Amniotic stem cell (primary cell): ENCODE results near the gene TAB2.

Experiments used
- DNase-seq: peaks from one replicate; lab custom pipeline; 2025; lab: John Stamatoyannopoulos, UW

TAB2 gene

GRCh38 chr6:149414821-149415220, 97.3 kb downstream of the TAB2 start:
- no peak for DNase-seq

GRCh38 chr6:149419696-149420404, 102.3 kb downstream of the TAB2 start:
- no peak for DNase-seq

GRCh38 chr6:149421132-149421531, 103.6 kb downstream of the TAB2 start:
- no peak for DNase-seq

- no peak for DNase-seq
Measured at GRCh38 chr6:149422581-149422980, 105.1 kb downstream of the TAB2 start.

GRCh38 chr6:149423964-149424440, 106.5 kb downstream of the TAB2 start:
- DNase-seq = no peak

DNA sequence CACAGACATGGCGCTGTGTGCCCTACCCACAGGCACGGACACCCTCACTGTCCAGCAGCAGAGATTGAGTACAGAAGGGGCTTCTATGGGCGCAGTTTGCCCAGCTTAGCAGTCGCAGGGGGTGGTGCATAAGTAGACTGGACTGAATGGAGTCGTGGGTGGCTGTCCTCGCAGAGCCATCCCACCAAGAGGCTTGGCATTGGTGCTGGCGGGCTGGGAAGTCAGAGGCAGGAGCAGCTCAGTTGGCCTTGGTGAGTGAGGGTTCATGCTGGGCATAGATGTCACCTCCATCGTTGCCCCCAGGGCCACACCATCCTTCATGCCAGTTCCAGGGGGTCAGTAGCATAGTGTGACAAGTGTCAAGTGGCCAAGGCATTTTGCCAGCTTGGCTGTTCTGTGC, 107.7 kb downstream of the TAB2 start:
- DNase-seq = no peak

- no peak for DNase-seq
Measured at GRCh38 chr6:149425754-149426153, 108.2 kb downstream of the TAB2 start.

GRCh38 chr6:149428606-149429005, 111.1 kb downstream of the TAB2 start:
- no peak for DNase-seq

- DNase-seq = no peak
Measured at GRCh38 chr6:149429427-149430360, 112.2 kb downstream of the TAB2 start.

DNA sequence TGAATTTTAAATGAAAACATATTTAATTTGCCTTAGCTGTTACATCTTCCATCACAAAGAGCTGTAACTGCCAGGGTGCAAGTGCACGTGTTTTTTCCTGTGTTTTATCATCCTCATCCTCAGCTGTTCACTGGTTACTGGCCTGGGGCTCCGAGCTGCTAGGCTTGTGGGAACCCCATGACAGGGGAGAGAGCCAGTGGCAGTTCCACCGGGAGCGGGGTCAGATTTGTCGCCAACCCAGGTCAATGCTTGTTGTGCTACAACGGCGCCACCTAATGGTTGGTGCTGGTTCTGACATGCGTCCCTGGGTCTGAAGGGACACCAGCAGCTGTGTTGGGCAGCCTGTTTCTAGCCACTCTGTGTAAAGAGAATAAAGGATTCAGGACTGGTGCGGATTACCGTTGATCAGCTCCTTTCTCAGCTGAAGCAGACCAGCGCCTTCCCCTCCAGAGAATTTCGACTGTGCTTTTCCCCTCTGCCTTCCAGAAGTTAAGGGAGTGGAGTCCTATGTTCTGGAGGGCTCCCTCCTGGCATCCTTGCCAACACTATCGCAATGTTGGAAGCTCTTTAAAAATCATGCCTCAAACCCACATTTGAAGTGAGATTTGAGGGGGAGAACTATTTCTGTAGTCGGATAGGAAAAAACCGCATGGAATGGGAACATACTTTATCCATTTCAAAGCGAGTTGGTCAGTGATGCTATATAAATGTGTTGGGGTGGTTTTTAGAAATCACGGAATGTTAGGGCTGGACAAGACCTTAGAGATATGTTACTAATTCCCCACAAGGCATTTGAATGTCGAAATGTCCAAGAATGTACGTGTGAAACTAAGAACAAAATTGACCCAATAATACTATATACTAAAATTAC, 114.6 kb downstream of the TAB2 start:
- DNase-seq = peak; percentile 10

- DNase-seq = no peak
Measured at GRCh38 chr6:149433405-149433804, 115.9 kb downstream of the TAB2 start.

- no peak for DNase-seq
Measured at GRCh38 chr6:149433881-149434280, 116.4 kb downstream of the TAB2 start.

DNA sequence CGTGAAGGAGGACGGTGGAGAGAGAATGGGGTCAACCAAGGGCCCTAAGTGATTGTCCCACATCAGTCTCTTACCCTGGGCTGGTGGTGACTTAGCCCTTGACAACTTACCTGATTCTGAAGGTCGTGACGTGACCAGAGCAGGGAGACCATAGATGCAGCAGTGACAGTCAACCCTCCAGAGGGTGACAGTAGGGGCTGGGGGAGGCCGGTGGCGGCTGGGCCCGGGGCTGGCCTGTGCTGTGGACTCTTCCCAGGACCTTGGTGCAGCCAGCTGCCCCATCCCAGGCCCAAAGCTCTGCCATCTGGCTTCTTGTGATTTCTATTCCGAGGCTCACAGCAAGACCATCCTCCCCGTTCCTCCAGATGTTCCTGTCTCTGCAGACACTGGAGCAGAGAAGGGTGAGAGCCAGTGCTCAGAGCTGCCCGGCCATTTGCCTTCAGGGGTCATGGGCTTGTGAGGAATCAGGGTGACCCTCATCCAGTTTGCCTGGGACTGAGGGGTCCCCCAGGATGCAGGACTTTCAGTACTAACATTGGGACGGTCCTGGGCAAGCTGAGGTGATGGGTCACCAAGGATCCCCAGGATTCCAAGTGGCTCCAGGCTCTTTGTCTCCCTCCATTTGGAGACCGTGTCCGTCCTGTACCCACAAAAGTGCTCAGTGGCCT, 118.5 kb downstream of the TAB2 start:
- DNase-seq = no peak

- no peak for DNase-seq
Measured at GRCh38 chr6:149436647-149437046, 119.1 kb downstream of the TAB2 start.

- no peak for DNase-seq
Measured at GRCh38 chr6:149437212-149437611, 119.7 kb downstream of the TAB2 start.

DNA sequence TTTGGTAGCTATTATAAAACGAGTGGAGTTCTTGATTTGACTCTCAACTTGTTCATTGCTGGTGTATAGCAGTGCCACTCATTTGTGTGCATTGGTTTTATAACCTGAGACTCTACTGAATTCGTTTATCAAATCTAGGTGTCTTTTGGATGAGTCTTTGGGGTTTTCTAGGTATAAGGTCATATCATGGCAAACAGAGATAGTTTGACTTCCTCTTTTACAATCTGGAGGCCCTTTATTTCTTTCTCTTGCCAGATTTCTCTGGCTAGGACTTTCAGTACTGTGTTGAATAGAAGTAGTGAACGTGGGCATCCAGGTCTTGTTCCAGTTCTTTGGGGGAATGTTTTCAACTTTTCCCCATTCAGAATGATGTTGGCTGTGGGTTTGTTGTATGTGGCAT, 121.3 kb downstream of the TAB2 start:
- no peak for DNase-seq

DNA sequence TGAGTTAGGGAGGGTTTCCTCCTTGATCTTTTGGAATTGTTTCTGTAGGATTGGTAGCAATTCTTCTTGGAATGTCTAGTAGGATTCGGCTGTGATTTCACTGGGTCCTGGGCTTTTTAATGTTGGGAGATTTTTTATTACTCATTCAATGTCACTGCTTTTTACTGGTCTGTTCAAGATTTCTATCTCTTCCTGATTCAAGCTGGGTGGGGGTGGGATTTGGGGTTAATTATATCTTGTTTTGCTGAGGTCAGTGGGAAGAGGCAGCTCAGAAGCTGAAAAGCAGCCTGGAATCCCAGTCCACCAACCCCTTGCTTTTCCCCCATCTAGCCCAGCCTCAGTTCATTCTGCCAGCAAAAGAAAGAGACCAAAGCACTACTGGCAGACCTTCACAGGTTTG, 122.1 kb downstream of the TAB2 start:
- no peak for DNase-seq

GRCh38 chr6:149440735-149441671, 123.5 kb downstream of the TAB2 start:
- DNase-seq = no peak

DNA sequence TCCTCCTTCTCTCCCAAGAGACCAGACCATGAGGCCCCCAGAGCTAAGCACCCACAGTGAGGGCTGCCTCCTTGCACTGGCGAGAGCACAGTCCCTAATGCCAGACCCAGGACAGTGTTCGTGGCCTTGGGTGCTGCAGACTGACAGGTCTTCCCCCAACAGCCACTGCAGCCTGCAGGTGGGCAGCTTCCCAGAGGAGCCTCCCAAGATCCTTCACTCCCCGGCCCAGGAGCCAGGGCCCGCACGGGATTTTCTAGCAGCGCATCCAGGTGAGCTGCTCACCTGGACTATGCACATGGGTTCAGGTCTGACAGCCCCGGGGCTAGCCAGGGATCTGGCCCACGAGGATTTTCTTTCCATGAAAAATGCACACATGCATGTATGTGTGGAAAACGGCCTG, 124.2 kb downstream of the TAB2 start:
- no peak for DNase-seq

GRCh38 chr6:149443411-149444181, 126.1 kb downstream of the TAB2 start:
- peak; percentile 41 for DNase-seq
